Brain pericyte (primary cell): ENCODE results near the gene CSTB.
A peak's percentile ranks its signal among the peaks of the same experiment; 100 is the strongest.

Source experiments
- DNase-seq: peaks from one replicate; pipeline ENCODE4 v3.0.0-alpha.2; 2012; ENCODE audit warnings: low read depth, low spot score

CSTB gene

DNA sequence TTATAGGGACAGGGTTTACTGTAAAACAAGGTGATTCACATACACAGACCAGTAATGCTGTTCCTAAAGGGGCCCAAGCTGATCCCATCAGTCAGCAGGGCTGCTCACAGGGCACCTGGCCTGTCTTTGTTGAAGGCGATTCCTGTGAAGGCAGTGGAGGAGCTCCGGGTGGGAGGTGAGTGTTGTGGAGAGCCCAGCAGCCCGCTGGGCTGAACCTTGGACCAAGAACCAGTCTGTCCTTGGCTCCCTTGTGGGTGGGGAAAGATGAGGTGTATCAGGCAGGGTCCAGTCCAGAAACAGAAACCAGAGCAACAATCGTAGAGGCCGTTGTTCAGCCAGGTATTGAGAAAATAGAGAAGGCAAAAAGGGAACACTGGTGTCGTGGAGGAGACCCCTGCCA is 44.6 kb downstream of the CSTB start:
- DNase-seq = no peak

DNA sequence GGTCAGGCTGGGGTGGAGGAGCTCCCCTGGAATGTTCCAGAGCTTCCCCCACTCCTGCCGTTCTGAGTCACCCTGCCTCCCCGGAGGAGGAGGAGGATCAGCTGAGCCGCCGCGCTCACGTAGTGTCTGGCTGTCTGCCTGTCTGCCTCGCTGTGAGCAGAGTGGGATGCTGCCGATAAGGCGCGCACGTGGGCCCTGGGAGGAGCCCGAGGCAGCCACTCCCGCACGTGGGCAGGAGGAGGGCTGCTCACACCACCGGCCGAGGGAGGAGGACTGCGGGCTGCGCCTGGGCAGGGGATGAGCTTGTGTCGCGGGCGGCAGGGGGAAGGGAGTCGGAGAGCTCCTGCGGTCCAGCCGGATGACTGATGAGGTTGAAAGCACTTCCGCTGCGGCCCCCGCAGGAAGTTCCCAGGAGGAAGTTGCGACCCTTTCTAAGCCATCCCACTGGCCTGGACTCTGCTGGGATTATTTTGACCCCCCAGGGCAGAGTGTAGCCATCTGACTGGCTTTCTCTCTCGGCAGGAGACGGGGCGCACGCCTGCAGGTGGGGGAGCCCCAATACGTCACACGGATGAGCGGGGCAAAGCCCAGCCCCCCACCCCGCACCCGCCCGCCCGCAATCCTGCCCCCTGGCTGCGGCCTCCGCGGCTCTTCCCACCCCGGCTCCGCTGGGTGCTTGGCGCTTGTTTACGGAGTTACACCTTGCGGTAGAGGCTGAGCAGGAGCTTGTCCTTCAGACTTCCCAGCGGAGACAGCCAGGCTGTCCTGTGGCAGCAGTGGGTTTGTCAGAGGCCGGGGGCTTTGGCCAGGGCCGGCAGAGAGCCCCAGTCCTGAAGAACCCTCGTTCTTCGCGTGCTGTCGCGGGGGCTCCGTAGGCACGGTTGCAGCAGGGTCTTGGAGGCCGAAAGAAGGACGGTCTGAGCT is 47.4 kb downstream of the CSTB start:
- DNase-seq = peak; percentile 93

DNA sequence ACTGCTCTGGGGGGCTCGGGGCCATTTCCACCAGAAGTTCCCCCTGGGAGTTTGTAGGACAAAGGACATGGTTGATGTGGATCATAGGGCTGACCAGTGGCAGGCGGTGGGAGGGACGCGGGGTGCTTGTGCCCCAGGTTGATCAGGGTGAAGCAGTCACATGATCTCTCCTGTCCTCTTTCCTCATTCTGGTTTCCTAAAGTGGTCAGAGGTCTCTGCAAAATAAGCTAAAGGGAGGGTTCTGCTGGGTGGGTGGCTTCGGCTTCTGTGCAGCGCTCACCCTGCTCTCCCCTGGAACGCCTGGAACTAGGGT is 48.0 kb downstream of the CSTB start:
- DNase-seq = no peak

GRCh38 chr21:43727519-43728153 is 48.5 kb downstream of the CSTB start:
- DNase-seq = no peak

- no peak for DNase-seq
These were observed 49.2 kb downstream of the CSTB start for GRCh38 chr21:43726686-43727518.
